ES-I3 (cell line): ENCODE results near the gene HLA-DOA.

Experiments
- H3K36me3 ChIP-seq: 2 replicates; pipeline ENCODE4 v1.6.1; 2013; ENCODE audit warnings: mild to moderate bottlenecking, low read length, control low read depth, moderate library complexity; ENCODE audit not compliant: insufficient read depth
- H3K4me1 ChIP-seq: 2 replicates; pipeline ENCODE4 v1.6.1; 2013; ENCODE audit warnings: mild to moderate bottlenecking, control low read depth, low read length; ENCODE audit not compliant: insufficient read depth
- H3K9ac ChIP-seq: 2 replicates; pipeline ENCODE4 v1.6.1; 2013; ENCODE audit warnings: low read depth, mild to moderate bottlenecking, low read length, moderate library complexity
- H3K9me3 ChIP-seq: 2 replicates; pipeline ENCODE4 v1.6.1; 2013; ENCODE audit warnings: mild to moderate bottlenecking, low read length, moderate library complexity; ENCODE audit not compliant: control insufficient read depth, insufficient read depth

HLA-DOA gene

DNA sequence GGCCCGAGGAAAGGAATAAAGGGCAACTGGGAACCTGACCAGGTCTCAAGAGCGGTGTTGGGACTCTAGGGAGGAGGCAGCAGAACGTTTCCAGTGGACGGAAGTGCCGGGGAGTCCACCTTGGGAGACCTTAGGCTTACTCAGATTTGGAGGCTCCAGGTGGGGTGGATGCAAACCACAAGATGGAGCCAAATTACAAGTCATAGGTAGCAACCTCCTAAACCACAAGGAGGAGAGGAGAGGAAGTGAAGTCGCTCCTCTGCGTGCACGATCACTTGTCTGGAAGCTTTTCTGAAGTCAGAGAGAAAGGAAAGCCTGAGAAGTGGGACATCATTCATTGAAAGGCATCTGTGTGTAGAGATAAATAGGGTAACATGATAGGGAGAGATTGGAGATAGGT, 9.3 kb downstream of the HLA-DOA start:
- no peak overlapping the region for H3K9ac ChIP-seq
- no peaks in the 10 kb centered on the region for H3K9me3 ChIP-seq
- no peaks in the 10 kb centered on the region for H3K36me3 ChIP-seq
- no peaks in the 10 kb centered on the region for H3K4me1 ChIP-seq

GRCh38 chr6:32995448-32995847, 13.9 kb downstream of the HLA-DOA start:
- Histone ChIP-seq H3K36me3 (no peaks in the 10 kb centered on the region), H3K9ac (no peak overlapping the region), H3K9me3 (no peaks in the 10 kb centered on the region), H3K4me1 (no peaks in the 10 kb centered on the region)

DNA sequence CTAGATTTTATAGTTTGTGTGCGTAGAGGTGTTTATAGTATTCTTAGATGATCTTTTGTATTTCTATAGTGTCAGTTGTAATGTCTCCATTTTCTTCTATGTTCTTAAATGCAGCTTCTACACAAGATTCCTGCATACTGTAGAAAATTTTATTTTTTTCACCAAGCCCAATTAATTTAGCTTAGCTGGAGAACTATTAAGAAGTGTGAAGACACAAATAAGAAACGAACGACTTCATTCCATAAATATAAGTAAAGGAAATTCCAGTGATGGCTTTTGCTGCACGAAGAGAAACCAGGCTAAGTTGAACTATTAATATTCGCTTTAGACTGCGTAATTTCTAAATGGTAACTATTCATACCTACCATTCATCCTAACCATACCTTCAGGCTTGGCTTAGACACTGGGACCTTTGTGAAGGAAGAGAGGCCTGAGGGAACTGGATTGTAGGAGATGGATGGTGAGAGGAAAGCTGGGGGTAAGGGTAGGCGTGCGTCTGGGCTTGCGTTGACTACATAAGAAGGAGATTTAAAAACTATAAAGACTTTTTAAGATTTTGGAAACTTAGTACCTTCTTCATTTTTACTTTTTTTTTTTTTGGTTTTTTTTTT, 15.9 kb downstream of the HLA-DOA start:
- H3K4me1 ChIP-seq: no peaks in the 10 kb centered on the region; the same call in 1 of the 2 replicates
- H3K36me3 ChIP-seq: no peaks in the 10 kb centered on the region
- no peaks in the 10 kb centered on the region for H3K9me3 ChIP-seq
- no peak overlapping the region for H3K9ac ChIP-seq

DNA sequence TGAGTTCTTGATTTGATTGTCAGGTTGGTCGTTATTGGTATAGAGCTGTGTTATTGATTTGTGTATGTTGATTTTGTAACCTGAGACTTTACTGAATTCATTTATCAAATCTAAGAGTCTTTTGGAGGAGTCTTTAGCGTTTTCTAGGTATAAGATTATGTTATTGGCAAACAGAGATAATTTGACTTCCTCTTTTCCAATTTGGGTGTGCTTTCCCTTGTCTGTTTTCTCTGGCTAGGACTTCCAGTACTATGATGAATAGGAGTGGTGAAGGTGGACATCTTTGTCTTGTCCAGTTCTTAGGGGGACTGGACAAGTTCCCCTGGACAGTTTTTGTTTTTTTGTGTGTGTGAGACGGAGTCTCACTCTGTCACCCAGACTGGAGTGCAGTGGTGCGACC, 17.4 kb downstream of the HLA-DOA start:
- Histone ChIP-seq H3K9me3 (no peaks in the 10 kb centered on the region), H3K9ac (no peak overlapping the region), H3K4me1 (no peaks in the 10 kb centered on the region; the same call in 1 of the 2 replicates), H3K36me3 (no peaks in the 10 kb centered on the region)

DNA sequence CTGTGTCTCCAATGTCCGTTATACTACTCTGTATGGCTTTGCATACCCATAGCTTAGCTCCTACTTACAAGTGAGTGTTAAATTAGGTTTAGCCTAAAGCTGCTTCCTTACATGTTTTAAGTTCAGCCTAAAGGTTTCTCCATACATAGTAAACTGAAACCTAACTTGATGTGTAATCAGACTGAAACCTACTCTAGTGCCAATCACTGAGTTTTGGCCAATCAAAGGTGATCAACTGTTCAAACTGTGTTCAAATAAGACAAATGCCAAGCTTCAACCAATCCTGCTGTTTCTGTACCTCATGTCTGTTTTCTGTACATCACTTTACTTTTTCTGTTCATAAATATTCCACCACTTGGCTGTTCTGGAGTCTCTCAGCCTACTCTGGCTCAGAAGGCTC, 20.0 kb downstream of the HLA-DOA start:
- no peaks in the 10 kb centered on the region for H3K9me3 ChIP-seq
- H3K36me3 ChIP-seq: no peaks in the 10 kb centered on the region
- peaks cover 3% of the 10 kb centered on the region; the same call in 1 of the 2 replicates for H3K4me1 ChIP-seq
- H3K9ac ChIP-seq: no peak overlapping the region

GRCh38 chr6:32984622-32985389, 24.6 kb downstream of the HLA-DOA start:
- peaks cover 13% of the 10 kb centered on the region for H3K36me3 ChIP-seq
- H3K9me3 ChIP-seq: no peaks in the 10 kb centered on the region
- peaks cover 4% of the 10 kb centered on the region; the same call in 1 of the 2 replicates for H3K4me1 ChIP-seq
- H3K9ac ChIP-seq: no peak overlapping the region

DNA sequence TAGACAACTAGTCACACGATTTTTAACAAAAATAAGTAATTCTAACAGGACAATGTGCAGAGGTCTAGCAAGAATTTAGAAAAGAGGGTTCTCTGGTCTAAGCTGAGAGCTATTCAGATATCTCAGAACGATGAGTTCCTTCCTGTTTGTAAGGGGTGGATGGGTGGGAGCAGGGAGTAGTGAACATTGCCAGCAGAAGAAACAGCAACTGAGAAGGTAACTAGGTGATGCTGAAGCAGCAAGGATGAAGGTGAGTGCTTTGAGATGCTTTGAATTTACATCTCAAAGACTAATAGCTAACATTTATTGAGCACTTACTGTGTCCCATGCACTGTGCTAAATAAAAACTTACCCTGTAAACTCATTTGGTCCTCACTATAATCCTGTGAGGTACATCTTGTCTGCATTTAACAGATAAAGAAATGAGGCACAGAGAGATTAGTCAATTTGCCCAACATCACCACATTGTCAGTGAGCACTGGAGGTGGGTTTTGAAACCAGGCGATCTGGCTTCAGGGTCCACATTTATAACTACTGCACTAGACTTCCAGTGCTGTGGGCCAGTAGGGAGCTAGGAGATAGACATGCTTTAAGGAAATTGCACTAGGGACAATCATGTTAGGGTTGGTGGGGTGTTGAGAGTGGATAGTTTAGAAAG, 25.3 kb downstream of the HLA-DOA start:
- no peak overlapping the region for H3K9ac ChIP-seq
- peaks cover 20% of the 10 kb centered on the region for H3K36me3 ChIP-seq
- peaks cover 4% of the 10 kb centered on the region; the same call in 1 of the 2 replicates for H3K4me1 ChIP-seq
- no peaks in the 10 kb centered on the region for H3K9me3 ChIP-seq

DNA sequence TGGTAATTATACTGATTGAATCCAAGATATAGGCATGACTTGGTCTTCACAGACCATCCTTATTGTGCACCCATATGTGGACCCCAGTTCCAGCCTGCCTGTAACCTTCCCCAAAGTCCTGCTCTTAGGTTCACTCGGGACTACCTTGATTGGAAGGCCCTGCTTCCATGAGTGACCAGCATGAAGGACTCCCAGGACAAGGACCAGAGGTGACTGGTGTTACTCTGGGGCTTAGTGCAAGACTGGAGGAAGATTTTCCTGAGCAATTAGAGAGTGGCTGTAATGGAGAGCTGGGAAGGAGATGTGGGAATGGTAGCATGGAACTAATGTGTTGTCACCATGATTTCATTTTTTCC, 25.9 kb downstream of the HLA-DOA start:
- Histone ChIP-seq H3K36me3 (peaks cover 25% of the 10 kb centered on the region), H3K9me3 (no peaks in the 10 kb centered on the region), H3K9ac (no peak overlapping the region), H3K4me1 (peaks cover 4% of the 10 kb centered on the region; the same call in 1 of the 2 replicates)

GRCh38 chr6:32982702-32983492, 26.5 kb downstream of the HLA-DOA start:
- no peak overlapping the region for H3K9ac ChIP-seq
- peaks cover 4% of the 10 kb centered on the region; the same call in 1 of the 2 replicates for H3K4me1 ChIP-seq
- H3K9me3 ChIP-seq: no peaks in the 10 kb centered on the region
- H3K36me3 ChIP-seq: peaks cover 30% of the 10 kb centered on the region

DNA sequence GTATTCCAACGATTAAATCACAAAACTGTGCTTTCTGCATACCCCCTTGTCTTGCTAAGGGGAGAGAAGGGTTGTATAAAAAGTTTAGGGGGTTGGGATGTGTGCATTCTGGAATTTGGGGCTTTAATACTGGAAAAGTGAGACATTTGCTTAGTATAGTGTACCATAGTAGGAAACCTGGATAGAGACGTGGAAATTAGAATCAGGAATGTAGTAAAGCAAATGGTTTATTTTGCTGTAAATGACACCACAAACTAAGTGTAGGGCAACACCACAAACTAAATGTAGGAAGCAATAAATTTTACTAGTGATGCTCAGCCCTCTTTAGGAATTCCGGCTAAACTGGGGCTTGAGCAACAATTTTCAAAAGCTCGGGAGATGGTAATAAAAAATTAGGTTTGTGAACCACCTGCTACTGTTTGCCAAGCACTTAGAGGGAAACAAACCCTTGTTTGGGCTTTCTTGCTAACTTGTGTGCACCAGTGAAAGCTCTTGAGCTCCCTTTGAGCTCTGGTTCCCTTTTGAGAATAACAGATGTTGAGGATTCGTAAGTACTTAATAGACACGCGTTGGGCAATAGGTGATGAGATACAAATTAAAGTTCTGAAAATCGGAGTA, 27.2 kb downstream of the HLA-DOA start:
- H3K4me1 ChIP-seq: peaks cover 4% of the 10 kb centered on the region; the same call in 1 of the 2 replicates
- no peaks in the 10 kb centered on the region for H3K9me3 ChIP-seq
- no peak overlapping the region for H3K9ac ChIP-seq
- peaks cover 37% of the 10 kb centered on the region for H3K36me3 ChIP-seq

DNA sequence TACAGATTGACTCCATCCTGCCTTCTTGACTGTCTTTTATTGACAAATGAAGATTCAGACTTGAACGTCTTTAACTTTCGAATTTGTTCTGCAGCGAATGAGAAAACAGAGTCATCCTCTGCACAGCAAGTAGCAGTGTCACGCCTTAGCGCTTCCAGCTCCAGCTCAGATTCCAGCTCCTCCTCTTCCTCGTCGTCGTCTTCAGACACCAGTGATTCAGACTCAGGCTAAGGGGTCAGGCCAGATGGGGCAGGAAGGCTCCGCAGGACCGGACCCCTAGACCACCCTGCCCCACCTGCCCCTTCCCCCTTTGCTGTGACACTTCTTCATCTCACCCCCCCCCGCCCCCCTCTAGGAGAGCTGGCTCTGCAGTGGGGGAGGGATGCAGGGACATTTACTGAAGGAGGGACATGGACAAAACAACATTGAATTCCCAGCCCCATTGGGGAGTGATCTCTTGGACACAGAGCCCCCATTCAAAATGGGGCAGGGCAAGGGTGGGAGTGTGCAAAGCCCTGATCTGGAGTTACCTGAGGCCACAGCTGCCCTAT, 28.8 kb downstream of the HLA-DOA start:
- Histone ChIP-seq H3K4me1 (peaks cover 4% of the 10 kb centered on the region; the same call in 1 of the 2 replicates), H3K9me3 (no peaks in the 10 kb centered on the region), H3K9ac (no peak overlapping the region), H3K36me3 (peaks cover 54% of the 10 kb centered on the region)

DNA sequence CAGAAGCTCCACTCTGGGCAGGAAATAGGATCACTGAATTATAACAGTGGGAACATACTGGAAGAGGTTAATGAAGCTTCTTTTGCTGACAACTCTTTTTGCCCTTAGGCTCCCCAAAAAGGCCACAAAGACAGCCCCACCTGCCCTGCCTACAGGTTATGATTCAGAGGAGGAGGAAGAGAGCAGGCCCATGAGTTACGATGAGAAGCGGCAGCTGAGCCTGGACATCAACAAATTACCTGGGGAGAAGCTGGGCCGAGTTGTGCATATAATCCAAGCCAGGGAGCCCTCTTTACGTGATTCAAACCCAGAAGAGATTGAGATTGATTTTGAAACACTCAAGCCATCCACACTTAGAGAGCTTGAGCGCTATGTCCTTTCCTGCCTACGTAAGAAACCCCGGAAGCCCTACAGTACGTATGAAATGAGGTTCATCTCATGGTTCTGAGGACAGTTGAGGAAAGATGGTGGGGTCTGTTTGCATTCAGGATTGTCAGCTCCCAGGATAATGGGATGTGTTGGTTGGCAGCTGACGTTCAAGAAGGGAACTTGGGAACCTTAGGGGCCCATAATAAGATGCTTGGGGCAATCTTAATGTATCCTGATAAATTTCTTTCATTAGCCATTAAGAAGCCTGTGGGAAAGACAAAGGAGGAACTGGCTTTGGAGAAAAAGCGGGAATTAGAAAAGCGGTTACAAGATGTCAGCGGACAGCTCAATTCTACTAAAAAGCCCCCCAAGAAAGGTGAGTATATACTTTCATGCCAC, 29.5 kb downstream of the HLA-DOA start:
- H3K36me3 ChIP-seq: peaks cover 60% of the 10 kb centered on the region
- H3K4me1 ChIP-seq: peaks cover 4% of the 10 kb centered on the region
- H3K9ac ChIP-seq: no peak overlapping the region
- no peaks in the 10 kb centered on the region for H3K9me3 ChIP-seq

GRCh38 chr6:32977953-32978324, 31.5 kb downstream of the HLA-DOA start:
- peaks cover 79% of the 10 kb centered on the region for H3K36me3 ChIP-seq
- H3K9ac ChIP-seq: no peak overlapping the region
- H3K4me1 ChIP-seq: no peaks in the 10 kb centered on the region; the same call in 1 of the 2 replicates
- no peaks in the 10 kb centered on the region for H3K9me3 ChIP-seq
